GM21529 (cell line): ENCODE measurements around the gene LCT.
"Not testable (repeated sequence)": the region's sequence is repeated elsewhere in the genome, so short reads cannot be mapped to it uniquely, and the experiment has no call there.

ENCODE experiments used
- ATAC-seq: cut with Tn5 transposase; IDR thresholded peaks from one replicate; pipeline ENCODE4 v1.9.1; 2021; ENCODE audit not compliant: unreplicated experiment

Gene LCT

DNA sequence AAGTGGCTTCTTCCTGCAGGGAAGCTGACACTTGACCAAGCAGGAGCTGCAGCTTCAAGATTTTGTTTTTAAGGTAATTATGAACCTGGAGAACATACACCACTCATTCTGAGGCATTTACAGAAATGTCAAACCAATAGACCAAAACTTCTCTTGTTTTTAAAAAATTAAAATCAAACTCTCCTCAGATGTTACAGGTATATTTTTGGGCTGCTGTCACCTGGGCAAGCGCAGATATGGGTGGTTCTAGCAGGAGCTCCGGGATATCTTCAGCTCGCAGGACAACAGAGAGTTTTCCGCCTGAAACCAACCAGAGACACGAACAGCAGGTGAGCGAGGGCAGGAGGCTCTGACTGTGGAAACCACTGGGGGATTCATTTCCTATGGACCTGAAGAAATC lies 4.1 kb downstream of the LCT start:
- ATAC-seq, result no peak

DNA sequence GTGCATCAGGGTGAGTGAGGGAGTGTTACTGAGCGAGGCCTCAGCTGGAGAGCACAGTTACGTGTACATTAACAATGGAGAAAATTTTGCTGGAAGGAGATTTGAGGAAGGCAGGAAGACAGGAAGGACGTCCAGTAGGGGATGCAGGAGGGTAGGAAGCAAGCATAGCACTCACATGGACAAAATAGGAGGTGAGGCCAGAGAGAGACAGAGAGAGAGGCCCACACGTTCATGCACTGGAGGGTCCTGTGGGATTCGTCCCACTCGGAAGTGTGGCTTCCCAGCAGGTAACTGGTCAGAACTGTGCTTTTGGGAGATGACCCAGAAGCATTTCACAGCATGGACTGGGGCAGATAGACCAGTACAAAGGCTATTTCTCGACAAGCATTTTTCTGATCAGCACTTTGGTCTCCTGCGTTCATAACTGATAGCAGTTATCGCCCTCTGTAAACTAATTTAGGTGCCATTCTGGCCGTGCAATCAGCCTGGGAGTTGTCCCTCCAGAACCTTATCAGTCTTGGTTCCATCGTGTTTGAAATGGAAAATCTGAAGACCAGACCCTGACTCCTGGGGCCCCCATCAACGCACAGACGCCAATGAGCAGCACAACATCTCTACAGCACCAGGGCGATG lies 5.7 kb downstream of the LCT start:
- no peak for ATAC-seq

DNA sequence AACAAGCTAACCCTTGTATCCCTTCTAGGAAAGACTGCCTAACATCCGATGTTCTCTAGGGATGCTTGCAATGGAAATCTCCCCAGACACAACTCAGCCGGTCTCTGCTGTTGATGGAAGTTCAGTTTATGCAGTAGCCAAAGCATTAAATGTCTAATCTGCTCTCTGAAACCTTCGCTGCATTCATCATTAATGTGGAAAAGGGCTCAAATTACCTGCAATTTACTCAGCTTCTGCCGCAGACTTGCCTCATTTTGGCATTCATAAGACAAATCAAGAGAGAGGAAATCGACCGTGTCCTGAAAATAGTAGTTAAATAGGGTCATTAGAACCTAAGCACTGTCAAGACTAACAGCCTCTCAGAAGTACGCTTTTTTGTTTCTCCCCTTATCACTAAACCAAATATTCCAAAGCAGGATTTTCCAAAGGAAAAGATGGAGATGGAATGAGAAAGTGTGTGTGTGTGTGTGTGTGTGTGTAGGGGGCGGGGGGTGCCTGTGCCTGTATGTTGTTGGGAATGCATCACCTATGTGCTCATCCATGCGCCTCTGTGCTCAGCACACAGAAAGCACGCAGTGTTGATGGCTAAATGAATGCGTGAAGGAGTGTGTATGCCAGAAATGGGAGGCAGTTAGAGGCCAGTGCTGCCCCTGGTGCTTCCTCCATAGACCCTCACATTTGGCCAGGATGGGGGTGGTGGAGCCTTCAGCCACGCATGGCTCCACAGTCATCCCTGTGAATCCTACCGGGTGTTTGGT lies 7.4 kb downstream of the LCT start:
- no peak for ATAC-seq

DNA sequence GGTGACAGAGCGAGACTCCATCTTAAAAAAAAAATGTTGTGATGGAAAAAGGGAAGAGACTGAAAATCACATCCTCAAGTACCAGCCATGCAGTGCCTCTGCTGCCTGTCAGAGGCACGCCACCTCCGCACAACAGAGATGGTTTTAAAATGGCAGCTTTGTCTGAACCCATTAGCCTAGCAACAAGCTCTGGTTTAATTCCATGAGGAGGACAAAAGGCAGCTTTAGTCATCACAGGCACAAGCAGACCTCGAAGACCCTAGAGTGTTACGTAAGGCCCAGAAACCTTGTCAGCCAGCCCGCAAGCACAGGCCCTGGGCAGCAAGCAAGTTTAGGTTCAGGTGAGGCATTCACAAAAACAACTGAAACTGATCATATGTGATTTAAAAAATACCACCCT lies 10.4 kb downstream of the LCT start:
- ATAC-seq, result no peak

DNA sequence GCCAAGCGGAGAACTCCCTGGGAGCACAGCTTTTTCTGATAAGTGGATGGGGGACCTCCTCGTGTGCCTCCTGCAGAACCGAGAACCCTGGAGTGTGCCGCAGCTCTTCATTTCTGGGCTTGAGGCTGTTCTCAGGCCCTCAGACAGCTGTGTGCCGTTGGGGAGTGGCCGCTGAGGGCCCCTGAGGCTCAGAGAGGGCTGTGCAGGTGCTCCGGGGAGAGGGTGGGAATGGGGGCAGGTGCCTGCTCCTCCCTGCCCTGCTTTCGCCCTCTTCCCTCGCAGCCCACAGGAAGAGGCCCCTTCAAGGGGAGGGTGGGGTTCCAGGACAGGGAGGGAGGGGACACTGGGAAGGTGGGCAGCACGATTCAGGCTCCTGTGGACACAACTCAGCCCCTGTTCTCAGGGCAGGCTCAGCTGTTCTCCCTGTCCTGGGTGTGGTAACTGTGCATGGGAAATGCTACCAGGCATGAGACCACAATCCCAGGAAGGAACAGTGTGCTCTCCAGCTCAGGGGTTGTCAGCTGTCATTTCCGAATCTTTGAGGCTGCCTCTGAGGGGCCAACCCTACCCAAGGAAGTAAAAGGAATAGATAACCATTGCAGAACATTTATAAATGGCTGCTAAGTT lies 11.3 kb downstream of the LCT start:
- peak; percentile 48 for ATAC-seq

DNA sequence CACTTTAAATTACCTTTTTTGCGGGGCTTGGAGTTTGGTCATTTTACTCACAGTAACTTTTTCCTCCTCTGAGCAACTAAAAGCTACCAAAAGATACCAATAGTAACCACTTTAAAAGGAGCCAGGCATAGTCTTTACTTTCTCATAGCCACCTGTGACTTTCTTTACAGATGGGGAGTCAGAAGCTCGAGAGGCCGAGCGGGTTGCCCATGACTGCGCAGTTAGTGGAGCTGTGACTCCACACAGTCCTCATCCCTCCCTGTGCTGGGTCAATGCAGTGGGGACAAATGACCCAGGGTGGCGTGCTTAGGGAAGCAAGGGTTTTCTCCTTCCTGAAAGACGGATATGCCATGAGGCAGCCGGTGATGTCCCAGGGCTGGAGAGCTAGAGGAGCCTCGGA lies 11.9 kb downstream of the LCT start:
- no peak for ATAC-seq

- ATAC-seq, result no peak
Observed at GRCh38 chr2:135822855-135823254, 14.1 kb downstream of the LCT start.

- ATAC-seq, result no peak
Observed at GRCh38 chr2:135821190-135821589, 15.8 kb downstream of the LCT start.

DNA sequence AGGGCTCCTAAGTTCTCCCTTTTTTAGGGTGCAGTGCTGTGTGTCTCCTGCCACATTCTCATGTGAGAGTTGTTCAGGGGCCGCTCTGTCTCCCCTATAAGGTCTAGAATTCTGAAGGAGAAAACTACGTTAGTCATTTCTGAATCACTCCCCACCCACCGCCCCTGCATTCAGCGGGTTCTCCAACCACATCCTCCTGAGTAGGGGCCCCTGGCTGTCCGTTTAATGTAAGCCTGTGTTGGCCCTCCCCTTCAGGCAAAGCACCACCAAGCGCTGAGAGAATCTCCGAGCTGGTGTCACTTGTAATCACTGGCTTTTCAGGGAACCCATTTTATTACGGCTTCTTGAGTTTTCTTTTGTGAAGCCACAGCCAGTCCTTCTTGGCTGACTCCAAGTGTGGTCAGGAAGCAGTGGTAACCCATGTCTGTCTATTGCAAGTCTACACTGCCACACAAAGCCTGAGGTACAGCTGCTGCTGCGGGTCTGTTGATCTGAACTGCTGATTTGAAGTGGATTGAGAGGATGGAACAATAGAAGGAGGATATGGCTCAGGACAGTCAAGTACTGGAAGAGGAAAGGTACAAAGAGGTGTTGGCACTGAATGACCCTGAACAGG lies 16.9 kb downstream of the LCT start:
- ATAC-seq, result peak; percentile 91

- ATAC-seq, result no peak
Observed at GRCh38 chr2:135818937-135819610, 17.9 kb downstream of the LCT start.

DNA sequence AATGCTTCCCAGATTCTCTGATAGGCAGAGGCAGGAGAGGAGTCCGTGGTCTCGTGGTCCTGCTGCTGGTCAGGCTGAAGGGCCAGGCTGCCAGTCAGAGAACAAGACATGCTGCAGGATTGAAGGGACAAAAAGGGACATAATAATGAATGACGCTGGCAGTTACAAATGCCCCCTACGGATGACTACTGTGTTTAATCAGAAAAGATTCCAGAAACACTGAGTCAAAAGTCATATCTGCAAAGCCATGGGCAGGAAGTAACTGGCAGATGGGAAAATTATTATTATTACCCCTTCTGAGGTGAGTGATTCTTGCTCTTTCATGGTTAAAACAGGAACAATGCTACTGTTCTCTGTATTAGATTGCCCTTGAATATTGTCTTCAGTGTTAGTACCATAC lies 19.0 kb downstream of the LCT start:
- ATAC-seq, result no peak

GRCh38 chr2:135817466-135817865 lies 19.5 kb downstream of the LCT start:
- no peak for ATAC-seq

GRCh38 chr2:135815269-135815668 lies 21.7 kb downstream of the LCT start:
- no peak for ATAC-seq

GRCh38 chr2:135812907-135813511 lies 24.0 kb downstream of the LCT start:
- ATAC-seq, result no peak

DNA sequence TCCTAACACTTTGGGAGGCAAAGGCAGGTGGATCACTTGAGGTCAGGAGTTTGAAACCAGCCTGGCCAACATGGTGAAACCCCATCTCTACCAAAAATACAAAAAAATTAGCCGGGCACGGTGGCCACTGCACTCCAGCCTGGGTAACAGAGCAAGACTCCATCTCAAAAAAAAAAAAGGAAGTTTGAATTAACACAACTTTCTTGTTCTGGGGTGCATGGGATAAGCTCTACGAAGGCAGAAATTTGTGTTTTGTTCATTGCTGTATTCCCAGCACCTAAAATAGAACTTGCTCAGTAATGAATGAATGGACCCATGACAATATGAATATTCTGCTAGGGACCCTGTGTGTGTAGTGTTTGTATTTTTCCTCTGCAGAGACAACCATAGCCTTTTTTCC lies 29.1 kb downstream of the LCT start:
- ATAC-seq, result not testable (repeated sequence)

DNA sequence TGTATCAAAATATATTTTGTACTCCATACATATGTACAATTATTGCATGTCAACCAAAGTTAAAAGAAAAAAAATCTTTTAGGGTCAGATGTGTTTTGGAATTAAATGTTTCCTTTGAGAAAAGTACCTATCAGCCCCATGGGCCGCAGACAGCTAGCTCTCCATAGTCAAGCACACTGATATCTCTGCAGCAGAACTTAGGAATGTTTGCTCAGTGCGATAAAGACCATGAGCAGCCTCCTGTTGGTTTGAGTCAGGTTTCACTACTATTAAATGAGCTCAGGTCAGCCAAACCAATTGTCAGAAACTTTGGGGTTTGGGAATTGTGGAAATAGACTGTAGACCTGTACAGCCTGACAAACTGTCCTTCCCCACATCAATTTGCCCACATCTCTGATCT lies 33.7 kb downstream of the LCT start:
- ATAC-seq, result no peak

DNA sequence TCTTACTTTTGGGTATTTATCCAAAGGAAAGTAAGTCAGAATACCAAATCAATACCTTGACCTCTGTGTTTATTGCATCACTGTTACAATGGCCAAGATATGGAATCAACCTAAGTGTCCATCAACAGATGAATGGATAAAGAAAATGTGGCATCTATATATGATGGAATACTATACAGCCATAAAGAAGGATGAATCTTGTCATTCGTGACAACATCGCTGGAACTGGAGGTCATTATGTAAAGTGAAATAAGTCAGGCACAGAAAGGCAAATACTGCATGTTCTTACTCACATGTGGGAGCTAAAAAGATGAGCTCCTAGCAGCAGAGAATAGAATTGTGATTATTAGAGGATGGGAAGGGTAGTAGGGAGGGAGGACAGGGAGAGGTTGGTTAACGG lies 34.6 kb downstream of the LCT start:
- no peak for ATAC-seq

GRCh38 chr2:135800513-135801460 lies 36.2 kb downstream of the LCT start:
- no peak for ATAC-seq

- ATAC-seq, result no peak
Observed at GRCh38 chr2:135799738-135800137, 37.2 kb downstream of the LCT start.

- ATAC-seq, result no peak
Observed at GRCh38 chr2:135798762-135799161, 38.2 kb downstream of the LCT start.
